Osteoblast (primary cell): ENCODE measurements around the gene SCYGR6. TPM values are rescaled to one million over a fixed set of nuclear protein-coding genes. Genes with fewer than 3 reads are reported as not detected.

Experiments used
- DNase-seq: peaks from one replicate; pipeline ENCODE4 v3.0.0; 2011; ENCODE audit warnings: low spot score, mixed read lengths; ENCODE audit not compliant: insufficient read length; ENCODE audit errors: missing footprints
- H2AFZ ChIP-seq: 2 replicates; pipeline ENCODE4 v1.6.0; 2011; ENCODE audit warnings: mild to moderate bottlenecking, low read length
- H3K27ac ChIP-seq: 2 replicates; pipeline ENCODE4 v1.5.1; 2011; ENCODE audit warnings: mild to moderate bottlenecking, low read depth, low read length, moderate library complexity
- H3K27me3 ChIP-seq: 2 replicates; pipeline ENCODE4 v1.6.0; 2012; ENCODE audit warnings: mild to moderate bottlenecking, control low read depth, inconsistent platforms, low read length, moderate library complexity; ENCODE audit not compliant: insufficient read depth
- H3K36me3 ChIP-seq: 2 replicates; pipeline ENCODE4 v1.5.1; 2011; ENCODE audit warnings: mild to moderate bottlenecking, low read length, control low read depth, moderate library complexity; ENCODE audit not compliant: insufficient read depth
- H3K4me1 ChIP-seq: 2 replicates; pipeline ENCODE4 v1.5.1; 2011; ENCODE audit warnings: mild to moderate bottlenecking, low read length, control low read depth, moderate library complexity; ENCODE audit not compliant: insufficient read depth
- H3K4me2 ChIP-seq: 2 replicates; pipeline ENCODE4 v1.6.0; 2011; ENCODE audit warnings: mild to moderate bottlenecking, low read length; ENCODE audit not compliant: insufficient read depth
- H3K4me3 ChIP-seq: fragments of 200-600 bp; sonication (generic); 3 replicates; pipeline ENCODE4 v1.5.1; 2012; ENCODE audit warnings: mild to moderate bottlenecking, low read length, inconsistent platforms; ENCODE audit not compliant: insufficient read depth
- H3K79me2 ChIP-seq: 2 replicates; pipeline ENCODE4 v1.6.0; 2012; ENCODE audit warnings: mild to moderate bottlenecking, low read length, control low read depth, inconsistent platforms; ENCODE audit not compliant: insufficient read depth
- H3K9me3 ChIP-seq: 2 replicates; pipeline ENCODE4 v1.5.1; 2011; ENCODE audit warnings: low read depth, low read length, control low read depth
- H4K20me1 ChIP-seq: 2 replicates; pipeline ENCODE4 v1.6.0; 2012; ENCODE audit warnings: mild to moderate bottlenecking, low read length, control low read depth; ENCODE audit not compliant: insufficient read depth
- CTCF ChIP-seq: IDR thresholded peaks from 2 replicates; pipeline ENCODE4 v1.5.1; 2011; ENCODE audit warnings: mild to moderate bottlenecking, low read depth, low read length, moderate library complexity; ENCODE audit errors: extremely low read depth
- total RNA-seq: library from RNA; depleted of rRNA; stranded (reverse); fragments of >200 nt; gene quantifications from 2 replicates; pipeline ENCODE4 v1.2.3, GENCODE V29; 2012

The SCYGR6 gene
- total RNA-seq, 1 donor, result not detected

GRCh38 chr2:227713291-227713690 is 11.3 kb downstream of the SCYGR6 start:
- no peak overlapping the region for H3K4me2 ChIP-seq
- H3K79me2 ChIP-seq, result no peaks in the 10 kb centered on the region
- peaks cover 11% of the 10 kb centered on the region for H3K27me3 ChIP-seq
- no peak overlapping the region for H3K27ac ChIP-seq
- H3K4me1 ChIP-seq, result peaks cover 3% of the 10 kb centered on the region
- TF ChIP-seq CTCF, result no peak
- no peaks in the 10 kb centered on the region for H3K9me3 ChIP-seq
- no peak overlapping the region for H2AFZ ChIP-seq
- no peak for DNase-seq
- H4K20me1 ChIP-seq, result no peaks in the 10 kb centered on the region
- H3K4me3 ChIP-seq, result no peak overlapping the region
- H3K36me3 ChIP-seq, result no peaks in the 10 kb centered on the region

GRCh38 chr2:227710986-227711385 is 13.6 kb downstream of the SCYGR6 start:
- H4K20me1 ChIP-seq, result no peaks in the 10 kb centered on the region
- no peaks in the 10 kb centered on the region for H3K9me3 ChIP-seq
- no peaks in the 10 kb centered on the region for H3K79me2 ChIP-seq
- H3K36me3 ChIP-seq, result no peaks in the 10 kb centered on the region
- H3K27ac ChIP-seq, result no peak overlapping the region
- no peaks in the 10 kb centered on the region for H3K4me1 ChIP-seq
- TF ChIP-seq CTCF, result no peak
- DNase-seq, result no peak
- H2AFZ ChIP-seq, result no peak overlapping the region
- no peaks in the 10 kb centered on the region for H3K27me3 ChIP-seq
- H3K4me3 ChIP-seq, result no peak overlapping the region
- no peak overlapping the region for H3K4me2 ChIP-seq

- Histone ChIP-seq H3K36me3 (no peaks in the 10 kb centered on the region), H3K27me3 (no peaks in the 10 kb centered on the region), H3K9me3 (no peaks in the 10 kb centered on the region), H3K4me1 (peaks cover 5% of the 10 kb centered on the region), H2AFZ (no peak overlapping the region), H4K20me1 (no peaks in the 10 kb centered on the region), H3K27ac (no peak overlapping the region), H3K4me3 (no peak overlapping the region), H3K4me2 (no peak overlapping the region), H3K79me2 (no peaks in the 10 kb centered on the region)
- TF ChIP-seq CTCF, result no peak
- no peak for DNase-seq
Measured at GRCh38 chr2:227707390-227707789, 17.2 kb downstream of the SCYGR6 start.

GRCh38 chr2:227706859-227707258 is 17.7 kb downstream of the SCYGR6 start:
- DNase-seq, result no peak
- H3K4me2 ChIP-seq, result no peak overlapping the region
- peaks cover 5% of the 10 kb centered on the region for H3K4me1 ChIP-seq
- H3K79me2 ChIP-seq, result no peaks in the 10 kb centered on the region
- no peaks in the 10 kb centered on the region for H4K20me1 ChIP-seq
- no peaks in the 10 kb centered on the region for H3K9me3 ChIP-seq
- no peaks in the 10 kb centered on the region for H3K27me3 ChIP-seq
- no peak overlapping the region for H3K27ac ChIP-seq
- H3K4me3 ChIP-seq, result no peak overlapping the region
- no peak for TF ChIP-seq CTCF
- H2AFZ ChIP-seq, result no peak overlapping the region
- no peaks in the 10 kb centered on the region for H3K36me3 ChIP-seq
